Esophagus squamous epithelium (tissue), 4 donors: ENCODE results near the gene SASH3.

Source experiments
- CTCF ChIP-seq, 6 experiments: fragments of 450-650 bp in 4 of 6; fragments of 200-600 bp in 2 of 6; sonication (generic) in 2 of 6; IDR thresholded peaks; one replicate each; pipeline ENCODE4 v1.5.1; 2016 to 2019; ENCODE audit warnings: antibody characterized with exemption in 6 of 6, mild to moderate bottlenecking in 4 of 6, moderate library complexity in 4 of 6
- POLR2A ChIP-seq, 4 donors: fragments of 450-650 bp; IDR thresholded peaks; one replicate each; pipeline ENCODE4 v1.6.1; 2017; ENCODE audit warnings: antibody characterized with exemption in 4 of 4, mild to moderate bottlenecking in 4 of 4, moderate library complexity in 3 of 4

GRCh38 chrX:129781134-129781672 lies 1.5 kb downstream of the SASH3 start:
- TF ChIP-seq CTCF (IDR thresholded peaks at IDR 0.05) = no peak
- peak in 1 of 4 donors; percentile 21 for TF ChIP-seq POLR2A (IDR thresholded peaks at IDR 0.05)
